K562 (cell line): ENCODE results near the gene TUBE1. TPM values are rescaled to one million over a fixed set of nuclear protein-coding genes. Genes with fewer than 3 reads are reported as not detected.
A peak's percentile ranks its signal among the peaks of the same experiment; 100 is the strongest.

Experiments used
- ATAC-seq: fragments of 200-7000 bp; cut with Tn5 transposase; 3 replicates; pipeline ENCODE4 v1.9.1; 2020; ENCODE audit warnings: moderate library complexity
- BruUV-seq: library from RNA; stranded (reverse); fragments of 400-500 nt; replicated peaks from 2 replicates; lab custom pipeline; 2021; lab: Mats Ljungman, UMichigan
- CTCF ChIA-PET: fragments of 300-600 bp; formaldehyde crosslinking; extraction: SDS; loops from one replicate; lab custom pipeline; 2021; ENCODE audit warnings: low intra/inter-chr PET ratio; lab: Yijun Ruan, JAX
- POLR2A ChIA-PET: fragments of 300-600, 350-650 bp; sonication (Branson Sonifier 250); formaldehyde crosslinking; extraction: SDS; loops from one replicate; lab custom pipeline; 2021; ENCODE audit warnings: antibody characterized with exemption, inconsistent platforms; lab: Yijun Ruan, JAX
- DNase-seq, 4 experiments: peaks; one replicate each; pipeline versions ENCODE4 v3.0.0 to v3.0.0-alpha.2; 2011 to 2018; ENCODE audit warnings: low spot score in 3 of 4, mixed read lengths in 3 of 4; ENCODE audit errors: extremely low read depth in 1 of 4
- FAIRE-seq: peaks from 2 replicates; lab custom pipeline; 2011; peaks lifted over from hg19 to GRCh38; lab: Jason Lieb, UNC
- H2AFZ ChIP-seq: 2 replicates; pipeline ENCODE4 v1.6.0; 2011; ENCODE audit warnings: low read depth, low read length, control low read depth, inconsistent platforms
- H3K27ac ChIP-seq: fragments of 200-600 bp; 3 replicates; pipeline ENCODE4 v1.8.0; 2011; ENCODE audit warnings: low read depth, mild to moderate bottlenecking, control low read depth, inconsistent platforms, low read length, moderate library complexity, mixed read lengths; ENCODE audit errors: extremely low read depth
- H3K27me3 ChIP-seq, 2 experiments: fragments of 300-600 bp in 1 of 2; 2 replicates in 1 of 2; 3 replicates in 1 of 2; pipeline versions ENCODE4 v1.6.0 to v1.8.0; 2011; ENCODE audit warnings: inconsistent platforms in 2 of 2, low read length in 2 of 2, mild to moderate bottlenecking in 1 of 2, mixed read lengths in 1 of 2, moderate library complexity in 1 of 2; ENCODE audit not compliant: control insufficient read depth in 2 of 2, insufficient read depth in 2 of 2
- H3K36me3 ChIP-seq: fragments of 300-600 bp; 3 replicates; pipeline ENCODE4 v1.8.0; 2011; ENCODE audit warnings: mild to moderate bottlenecking, low read length, inconsistent platforms; ENCODE audit not compliant: control insufficient read depth, insufficient read depth
- H3K4me1 ChIP-seq, 2 experiments: fragments of 200-600 bp in 1 of 2; replicated peaks in 1 of 2; 2 replicates in 1 of 2; 3 replicates in 1 of 2; pipeline versions ENCODE4 v1.5.1 to v1.8.0; 2011; ENCODE audit warnings: inconsistent platforms in 2 of 2, low read length in 2 of 2, mild to moderate bottlenecking in 1 of 2, mixed read lengths in 1 of 2, moderate library complexity in 1 of 2; ENCODE audit not compliant: control insufficient read depth in 2 of 2, insufficient read depth in 2 of 2
- H3K4me2 ChIP-seq: 2 replicates; pipeline ENCODE4 v1.6.1; 2011; ENCODE audit warnings: low read length, control low read depth, inconsistent platforms, mixed read lengths; ENCODE audit not compliant: insufficient read depth
- H3K4me3 ChIP-seq: fragments of 200-600 bp; sonication (generic), shearing (Covaris generic); 2 replicates; pipeline ENCODE4 v1.5.1; 2016; ENCODE audit warnings: control low read depth, inconsistent platforms
- H3K79me2 ChIP-seq: fragments of 200-600 bp; 3 replicates; pipeline ENCODE4 v1.8.0; 2011; ENCODE audit warnings: low read length, inconsistent platforms; ENCODE audit not compliant: control insufficient read depth, insufficient read depth
- H3K9ac ChIP-seq, 2 experiments: 2 replicates each; pipeline versions ENCODE4 v1.6.0 to v1.6.1; 2011; ENCODE audit warnings: low read depth in 2 of 2, low read length in 2 of 2, control low read depth in 1 of 2, inconsistent platforms in 1 of 2, mild to moderate bottlenecking in 1 of 2, mixed read lengths in 1 of 2; ENCODE audit not compliant: insufficient read depth in 1 of 2
- H3K9me1 ChIP-seq: one replicate; pipeline ENCODE4 v1.6.0; 2011; ENCODE audit warnings: inconsistent platforms, mild to moderate bottlenecking, low read length, moderate library complexity; ENCODE audit not compliant: control insufficient read depth, insufficient read depth
- H3K9me3 ChIP-seq: replicated peaks from 2 replicates; pipeline ENCODE4 v1.5.1; 2011; ENCODE audit warnings: low read depth, low read length, inconsistent platforms; ENCODE audit not compliant: control insufficient read depth, insufficient read depth
- H4K20me1 ChIP-seq: replicated peaks from 2 replicates; pipeline ENCODE4 v1.6.1; 2011; ENCODE audit warnings: low read length, inconsistent platforms, mixed read lengths; ENCODE audit not compliant: control insufficient read depth, insufficient read depth
- BRF2 ChIP-seq: IDR thresholded peaks from 3 replicates; pipeline ENCODE4 v1.6.1; 2011; ENCODE audit warnings: borderline replicate concordance, mild to moderate bottlenecking; ENCODE audit not compliant: insufficient read length, insufficient read depth
- FOXJ3 ChIP-seq: sonication (generic); formaldehyde crosslinking; IDR thresholded peaks from 2 replicates; pipeline ENCODE4 v1.4.0; 2020; ENCODE audit warnings: mild to moderate bottlenecking, missing genetic modification reagents
- KLF6 ChIP-seq: fragments of 250-450 bp; sonication (Bioruptor Pico); IDR thresholded peaks from 2 replicates; pipeline ENCODE4 v1.4.0; 2020; ENCODE audit warnings: mild to moderate bottlenecking, moderate library complexity, borderline replicate concordance
- MCM7 ChIP-seq, 2 experiments: fragments of 450-650 bp; IDR thresholded peaks; 2 replicates each; pipeline ENCODE4 v1.6.1; 2016 to 2018
- MEIS2 ChIP-seq: fragments of 450-650 bp; IDR thresholded peaks from 2 replicates; pipeline ENCODE4 v1.6.1; 2014; ENCODE audit warnings: mild to moderate bottlenecking; ENCODE audit not compliant: partially characterized antibody
- PBX2 ChIP-seq, 2 experiments: IDR thresholded peaks in 1 of 2; conservative IDR thresholded peaks in 1 of 2; 2 replicates each; pipeline ENCODE4 v1.6.1; 2016; ENCODE audit warnings: low read depth in 2 of 2, mild to moderate bottlenecking in 1 of 2, missing compliant biosample characterization in 1 of 2, missing genetic modification characterization in 1 of 2, moderate library complexity in 1 of 2
- PKNOX1 ChIP-seq: fragments of 450-650 bp; IDR thresholded peaks from 2 replicates; pipeline ENCODE4 v1.6.1; 2016
- POLR2AphosphoS2 ChIP-seq: IDR thresholded peaks from 2 replicates; pipeline ENCODE4 v1.6.1; 2012; ENCODE audit warnings: low read length, improper control_type of control experiment
- RBFOX2 ChIP-seq: fragments of 200-400 bp; formaldehyde crosslinking; IDR thresholded peaks from 2 replicates; pipeline ENCODE4 v1.6.1; 2017; ENCODE audit warnings: low read depth, mild to moderate bottlenecking, low read length, moderate library complexity
- THRAP3 ChIP-seq: fragments of 450-650 bp; IDR thresholded peaks from 2 replicates; pipeline ENCODE4 v1.6.1; 2016; ENCODE audit warnings: mild to moderate bottlenecking, inconsistent platforms, borderline replicate concordance
- ZNF76 ChIP-seq: fragments of 250-450 bp; sonication (Bioruptor Pico); IDR thresholded peaks from 2 replicates; pipeline ENCODE4 v1.4.0; 2020; ENCODE audit warnings: mild to moderate bottlenecking, moderate library complexity, borderline replicate concordance
- WGBS: fragments of 100-300 bp; shearing (Covaris generic); methylation state at CpG from one replicate; pipeline ENCODE4 v1.1.6; 2016; ENCODE audit warnings: low coverage, mixed read lengths; ENCODE audit not compliant: insufficient coverage; ENCODE audit errors: missing lambda C conversion rate; 5-methylcytosine and 5-hydroxymethylcytosine counted together
- in situ Hi-C: fragments of 300-500 bp; cut with MboI; formaldehyde crosslinking; loops from 4 replicates; pipeline ENCODE4 v1.15.0; 2018; ENCODE audit warnings: inconsistent platforms, mixed read lengths
- intact Hi-C: fragments of 100-400 bp; cut with micrococcal nuclease; formaldehyde crosslinking; loops from 2 replicates; pipeline ENCODE4 v1.14.2; 2022
- polyA plus RNA-seq, 8 experiments: library from polyadenylated mRNA; depleted of rRNA in 4 of 8; stranded (reverse) in 5 of 8; unstranded in 3 of 8; fragments of >200 nt; fragmentation: Nextera tagmentation in 2 of 8; fragmentation: Illumina TruSeq in 1 of 8; extraction: Ambion mirVana in 2 of 8; extraction: Trizol in 1 of 8; gene quantifications; 2 replicates each; pipeline versions ENCODE4 v1.2.1 to v1.2.3, GENCODE V29; 2011 to 2014; ENCODE audit warnings: inconsistent platforms in 1 of 8, missing spikeins in 1 of 8
- total RNA-seq, 7 experiments: library from RNA; depleted of rRNA in 6 of 7; stranded (reverse); fragments of >200 nt in 6 of 7; fragmentation: Illumina TruSeq in 2 of 7; extraction: Trizol in 2 of 7; gene quantifications; 2 replicates each; pipeline versions ENCODE4 v1.2.1 to v1.2.3, GENCODE V29; 2011 to 2021; ENCODE audit warnings: low replicate concordance in 1 of 7

The TUBE1 gene
- total and polyA plus RNA-seq, 9 of the 15 experiments (the other 6 are each of a cell fraction or from before 2014, with no cell fraction given) = 18.9 to 58.4 (median 30.8) TPM

- ATAC-seq (no peak), FAIRE-seq (peak; percentile 61), DNase-seq (peak in 1 of 4 experiments; percentile 14)
- Histone ChIP-seq H2AFZ (no peak overlapping the region; the same call in 1 of the 2 replicates), H3K9me1 (no peaks in the 10 kb centered on the region), H3K4me3 (no peak overlapping the region), H3K9me3 (no peaks in the 10 kb centered on the region), H3K4me2 (no peak overlapping the region), H3K36me3 (no peaks in the 10 kb centered on the region), H3K27ac (no peak overlapping the region), H3K27me3 (no peaks in the 10 kb centered on the region), H3K79me2 (no peaks in the 10 kb centered on the region), H4K20me1 (no peaks in the 10 kb centered on the region), H3K9ac (no peak overlapping the region), H3K4me1 (no peaks in the 10 kb centered on the region)
- no peak for TF ChIP-seq BRF2
- TF ChIP-seq POLR2AphosphoS2 = no peak
- TF ChIP-seq MCM7 (IDR thresholded peaks at IDR 0.05) = 0 out of 4 replicates have a peak, but pooled peaks of 1 of the 2 experiments have one; percentile 66
- TF ChIP-seq PBX2 (CRISPR knock-in tag; IDR thresholded peaks at IDR 0.05; ENCODE audit: low read depth) = no peak
- TF ChIP-seq PBX2 (tag; conservative IDR thresholded peaks at IDR 0.05; ENCODE audit: low read depth) = peak; percentile 80
- TF ChIP-seq MEIS2 = peak; percentile 62
- peak; percentile 68 for TF ChIP-seq PKNOX1
- no peak for TF ChIP-seq FOXJ3
- no peak for TF ChIP-seq ZNF76 (CRISPR knock-in tag)
- no peak for TF ChIP-seq KLF6 (CRISPR knock-in tag)
- TF ChIP-seq THRAP3 = no peak
- TF ChIP-seq RBFOX2 = no peak
- ChIA-PET POLR2A (no interaction called here), CTCF (no interaction called here)
- 5% methylated on average over 9 of the region's 9 CpGs for WGBS
- no TSS peak for BruUV-seq
- intact Hi-C loops = no loop called here
- in situ Hi-C loops = no loop called here
These were observed 22.0 kb upstream of the TUBE1 start for GRCh38 chr6:112109262-112109661.
